ENCODE results near the gene TXNRD2. TPM values are rescaled to one million over a fixed set of nuclear protein-coding genes. Genes with fewer than 3 reads are reported as not detected.

The TXNRD2 gene
- total and polyA plus RNA-seq, 2 experiments from 2014 or later, result 11.2 to 12.4 TPM

DNA sequence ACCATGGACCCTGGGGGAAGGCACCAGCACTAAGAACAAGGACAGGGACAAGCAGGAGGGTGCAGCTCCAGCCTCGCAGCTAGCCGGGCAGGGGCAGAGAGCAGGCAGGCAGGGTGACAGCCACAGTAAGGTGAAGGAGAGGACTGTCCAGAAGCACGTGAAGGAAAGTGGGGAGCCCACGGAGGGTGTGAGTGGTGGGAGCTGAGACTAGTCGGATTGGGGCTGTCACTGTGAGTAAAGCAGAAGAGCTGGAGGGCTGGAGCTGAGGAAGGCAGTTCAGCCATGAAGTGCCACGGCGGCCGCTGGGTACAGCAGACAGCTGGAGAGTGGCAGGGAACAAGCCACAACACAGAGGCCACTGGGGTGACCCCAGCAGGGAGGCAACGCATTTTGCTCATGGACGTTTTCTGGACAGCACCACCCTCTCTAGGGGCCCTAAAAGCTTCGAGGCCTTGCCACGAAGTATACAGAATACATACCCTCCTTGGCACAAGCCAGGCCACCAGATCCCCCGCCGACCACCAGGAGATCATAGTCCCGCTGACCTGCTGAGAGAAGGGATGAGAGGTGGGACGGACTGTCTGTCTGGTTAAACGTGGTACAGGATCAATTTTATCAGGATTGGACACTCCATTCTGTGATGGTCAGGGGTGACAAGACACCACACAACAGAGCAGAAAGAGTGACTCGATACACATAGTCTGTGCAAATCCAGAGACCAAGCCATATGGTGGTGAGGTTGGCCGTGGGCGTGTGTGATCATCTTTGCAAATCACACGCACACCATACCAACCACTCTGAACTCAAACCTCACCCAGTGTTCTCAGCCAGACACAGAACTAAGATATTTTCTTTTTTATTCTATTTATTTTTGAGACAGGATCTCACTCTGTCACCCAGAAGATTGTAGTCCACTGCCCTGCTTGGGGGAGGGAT is 10.8 kb downstream of the TXNRD2 start (continued):
- TF ChIP-seq STAT1 (IDR thresholded peaks at IDR 0.05; ENCODE audit: unreplicated experiment), result no peak
- TF ChIP-seq, protein P1, sequence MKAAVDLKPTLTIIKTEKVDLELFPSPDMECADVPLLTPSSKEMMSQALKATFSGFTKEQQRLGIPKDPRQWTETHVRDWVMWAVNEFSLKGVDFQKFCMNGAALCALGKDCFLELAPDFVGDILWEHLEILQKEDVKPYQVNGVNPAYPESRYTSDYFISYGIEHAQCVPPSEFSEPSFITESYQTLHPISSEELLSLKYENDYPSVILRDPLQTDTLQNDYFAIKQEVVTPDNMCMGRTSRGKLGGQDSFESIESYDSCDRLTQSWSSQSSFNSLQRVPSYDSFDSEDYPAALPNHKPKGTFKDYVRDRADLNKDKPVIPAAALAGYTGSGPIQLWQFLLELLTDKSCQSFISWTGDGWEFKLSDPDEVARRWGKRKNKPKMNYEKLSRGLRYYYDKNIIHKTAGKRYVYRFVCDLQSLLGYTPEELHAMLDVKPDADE (IDR thresholded peaks at IDR 0.05), result no peak
- TF ChIP-seq, protein P2, sequence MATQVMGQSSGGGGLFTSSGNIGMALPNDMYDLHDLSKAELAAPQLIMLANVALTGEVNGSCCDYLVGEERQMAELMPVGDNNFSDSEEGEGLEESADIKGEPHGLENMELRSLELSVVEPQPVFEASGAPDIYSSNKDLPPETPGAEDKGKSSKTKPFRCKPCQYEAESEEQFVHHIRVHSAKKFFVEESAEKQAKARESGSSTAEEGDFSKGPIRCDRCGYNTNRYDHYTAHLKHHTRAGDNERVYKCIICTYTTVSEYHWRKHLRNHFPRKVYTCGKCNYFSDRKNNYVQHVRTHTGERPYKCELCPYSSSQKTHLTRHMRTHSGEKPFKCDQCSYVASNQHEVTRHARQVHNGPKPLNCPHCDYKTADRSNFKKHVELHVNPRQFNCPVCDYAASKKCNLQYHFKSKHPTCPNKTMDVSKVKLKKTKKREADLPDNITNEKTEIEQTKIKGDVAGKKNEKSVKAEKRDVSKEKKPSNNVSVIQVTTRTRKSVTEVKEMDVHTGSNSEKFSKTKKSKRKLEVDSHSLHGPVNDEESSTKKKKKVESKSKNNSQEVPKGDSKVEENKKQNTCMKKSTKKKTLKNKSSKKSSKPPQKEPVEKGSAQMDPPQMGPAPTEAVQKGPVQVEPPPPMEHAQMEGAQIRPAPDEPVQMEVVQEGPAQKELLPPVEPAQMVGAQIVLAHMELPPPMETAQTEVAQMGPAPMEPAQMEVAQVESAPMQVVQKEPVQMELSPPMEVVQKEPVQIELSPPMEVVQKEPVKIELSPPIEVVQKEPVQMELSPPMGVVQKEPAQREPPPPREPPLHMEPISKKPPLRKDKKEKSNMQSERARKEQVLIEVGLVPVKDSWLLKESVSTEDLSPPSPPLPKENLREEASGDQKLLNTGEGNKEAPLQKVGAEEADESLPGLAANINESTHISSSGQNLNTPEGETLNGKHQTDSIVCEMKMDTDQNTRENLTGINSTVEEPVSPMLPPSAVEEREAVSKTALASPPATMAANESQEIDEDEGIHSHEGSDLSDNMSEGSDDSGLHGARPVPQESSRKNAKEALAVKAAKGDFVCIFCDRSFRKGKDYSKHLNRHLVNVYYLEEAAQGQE (IDR thresholded peaks at IDR 0.05; ENCODE audit: unreplicated experiment), result no peak
- no peak for TF ChIP-seq JUNB (IDR thresholded peaks at IDR 0.05; ENCODE audit: unreplicated experiment)
- TF ChIP-seq EZH2phosphoT487 (IDR thresholded peaks at IDR 0.05; ENCODE audit: unreplicated experiment), result no peak
- TF ChIP-seq ZNF331 (CRISPR knock-in tag; IDR thresholded peaks at IDR 0.05; ENCODE audit: low read depth), result no peak

DNA sequence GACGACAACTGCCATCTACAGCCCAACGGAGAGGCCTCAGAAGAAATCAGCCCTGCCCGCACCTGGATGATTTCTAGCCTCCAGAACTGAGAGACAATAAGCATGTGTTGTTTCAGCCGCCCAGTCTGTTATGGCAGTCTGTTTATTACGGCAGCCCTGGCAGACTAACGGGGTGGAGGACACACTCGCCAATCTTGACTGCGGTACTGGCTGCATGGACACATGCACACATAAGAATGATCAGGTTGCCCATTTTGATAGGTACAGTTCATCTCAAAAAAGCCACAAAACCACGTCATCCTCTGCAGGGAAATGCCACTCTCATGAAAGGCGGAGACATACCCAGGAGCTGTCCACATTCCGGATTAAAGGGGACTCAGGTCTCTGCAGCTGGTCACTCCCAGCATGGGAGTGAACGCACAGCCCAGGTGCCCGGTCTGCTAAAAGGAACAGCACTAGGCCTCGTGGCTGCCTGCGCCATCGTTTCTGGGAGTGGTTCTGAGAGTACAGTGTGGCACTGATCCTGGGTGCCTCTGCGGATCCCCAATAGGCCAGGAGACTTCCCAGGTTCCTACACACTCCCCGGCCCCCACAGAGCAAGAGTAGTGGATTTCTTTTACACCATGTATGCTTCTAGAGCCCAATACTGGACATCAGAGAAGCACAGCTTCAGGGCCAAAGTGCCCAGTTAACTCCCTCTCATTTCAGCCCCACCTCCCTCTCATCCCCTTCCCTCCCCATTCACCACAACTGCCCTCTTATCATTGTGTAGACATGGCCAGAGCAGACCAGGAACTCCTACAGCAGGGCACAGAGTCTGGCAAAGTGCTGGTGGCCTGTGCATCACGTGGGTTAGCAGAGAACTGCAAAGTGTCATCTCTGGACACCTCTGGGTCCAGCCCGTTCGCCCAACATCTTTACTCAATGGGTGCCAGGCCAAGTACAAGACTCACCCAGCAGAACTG is 11.8 kb downstream of the TXNRD2 start:
- H3K9me3 Mint-ChIP-seq, result no peaks in the 10 kb centered on the region
- H3K4me2 ChIP-seq, result no peak overlapping the region
- no peak overlapping the region for H3K27ac ChIP-seq (ENCODE audit: low read depth)
- no peaks in the 10 kb centered on the region for H3K4me1 ChIP-seq (ENCODE audit: insufficient read depth)
- no peaks in the 10 kb centered on the region for H3K9me2 ChIP-seq (ENCODE audit: insufficient read depth)
- peaks cover 4% of the 10 kb centered on the region for H3K27me3 Mint-ChIP-seq (ENCODE audit: insufficient read depth, low read depth, poor library complexity)
- no peak overlapping the region for H3K4me3 ChIP-seq
- H3K4me1 Mint-ChIP-seq, result no peaks in the 10 kb centered on the region
- H3K27me3 ChIP-seq (ENCODE audit: insufficient read depth), result no peaks in the 10 kb centered on the region
- H3K36me3 Mint-ChIP-seq (ENCODE audit: low read depth), result no peaks in the 10 kb centered on the region; the same call in 2 of the 3 replicates
- no peak overlapping the region for H3K27ac Mint-ChIP-seq
- no peaks in the 10 kb centered on the region for H3K36me3 ChIP-seq (ENCODE audit: insufficient read depth)
- no peaks in the 10 kb centered on the region for H3K79me2 ChIP-seq (replicated peaks; ENCODE audit: insufficient read depth)
- ATAC-seq (no peak), DNase-seq (ENCODE audit: low spot score) (no peak)
- no peaks in the 10 kb centered on the region for H4K20me1 ChIP-seq (replicated peaks; ENCODE audit: insufficient read depth)
- no peaks in the 10 kb centered on the region for H3F3A ChIP-seq (replicated peaks; ENCODE audit: low read depth)
- no peak overlapping the region for H3K4me3 Mint-ChIP-seq
- H2AFZ ChIP-seq, result no peak overlapping the region
- no peak for TF ChIP-seq STAT1 (IDR thresholded peaks at IDR 0.05; ENCODE audit: unreplicated experiment)
- no peak for TF ChIP-seq POLR2AphosphoS5 (IDR thresholded peaks at IDR 0.05; ENCODE audit: low read depth)
- TF ChIP-seq, protein P2 (IDR thresholded peaks at IDR 0.05; ENCODE audit: unreplicated experiment), result no peak
- TF ChIP-seq, protein P3, sequence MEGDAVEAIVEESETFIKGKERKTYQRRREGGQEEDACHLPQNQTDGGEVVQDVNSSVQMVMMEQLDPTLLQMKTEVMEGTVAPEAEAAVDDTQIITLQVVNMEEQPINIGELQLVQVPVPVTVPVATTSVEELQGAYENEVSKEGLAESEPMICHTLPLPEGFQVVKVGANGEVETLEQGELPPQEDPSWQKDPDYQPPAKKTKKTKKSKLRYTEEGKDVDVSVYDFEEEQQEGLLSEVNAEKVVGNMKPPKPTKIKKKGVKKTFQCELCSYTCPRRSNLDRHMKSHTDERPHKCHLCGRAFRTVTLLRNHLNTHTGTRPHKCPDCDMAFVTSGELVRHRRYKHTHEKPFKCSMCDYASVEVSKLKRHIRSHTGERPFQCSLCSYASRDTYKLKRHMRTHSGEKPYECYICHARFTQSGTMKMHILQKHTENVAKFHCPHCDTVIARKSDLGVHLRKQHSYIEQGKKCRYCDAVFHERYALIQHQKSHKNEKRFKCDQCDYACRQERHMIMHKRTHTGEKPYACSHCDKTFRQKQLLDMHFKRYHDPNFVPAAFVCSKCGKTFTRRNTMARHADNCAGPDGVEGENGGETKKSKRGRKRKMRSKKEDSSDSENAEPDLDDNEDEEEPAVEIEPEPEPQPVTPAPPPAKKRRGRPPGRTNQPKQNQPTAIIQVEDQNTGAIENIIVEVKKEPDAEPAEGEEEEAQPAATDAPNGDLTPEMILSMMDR (conservative IDR thresholded peaks at IDR 0.05; ENCODE audit: low read depth in 2 of 2), result no peak
- TF ChIP-seq ZNF331 (CRISPR knock-in tag; IDR thresholded peaks at IDR 0.05; ENCODE audit: low read depth), result no peak
- TF ChIP-seq CREB1 (CRISPR knock-in tag; IDR thresholded peaks at IDR 0.05; ENCODE audit: low read depth), result no peak
- TF ChIP-seq, protein P1 (IDR thresholded peaks at IDR 0.05), result no peak
- TF ChIP-seq ZNF114 (CRISPR knock-in tag; IDR thresholded peaks at IDR 0.05), result no peak
- TF ChIP-seq NANOG (IDR thresholded peaks at IDR 0.05; ENCODE audit: borderline replicate concordance), result no peak
- no peak for TF ChIP-seq EZH2 (IDR thresholded peaks at IDR 0.05; ENCODE audit: low read depth, unreplicated experiment)
- no peak for TF ChIP-seq EZH2phosphoT487 (IDR thresholded peaks at IDR 0.05; ENCODE audit: unreplicated experiment)
